Kidney epithelial cell (primary cell): ENCODE results near the gene ZNF708. TPM values are rescaled to one million over a fixed set of nuclear protein-coding genes. Genes with fewer than 3 reads are reported as not detected.
"Not testable (repeated sequence)": the region's sequence is repeated elsewhere in the genome, so short reads cannot be mapped to it uniquely, and the experiment has no call there.

ENCODE experiments used
- DNase-seq: peaks from one replicate; pipeline ENCODE4 v3.0.0-alpha.2; 2010; ENCODE audit warnings: low read depth
- H3K27me3 ChIP-seq: 2 replicates; pipeline ENCODE4 v1.6.0; 2011; ENCODE audit warnings: low read length; ENCODE audit not compliant: control insufficient read depth, insufficient read depth
- H3K36me3 ChIP-seq: 2 replicates; pipeline ENCODE4 v1.5.1; 2011; ENCODE audit warnings: low read length; ENCODE audit not compliant: control insufficient read depth, insufficient read depth
- H3K4me3 ChIP-seq: 2 replicates; pipeline ENCODE4 v1.5.1; 2011; ENCODE audit warnings: low read depth, mild to moderate bottlenecking, control low read depth, low read length
- total RNA-seq: library from RNA; depleted of rRNA; stranded (reverse); fragments of >200 nt; gene quantifications from 2 replicates; pipeline ENCODE4 v1.2.3, GENCODE V29; 2015
- TF ChIP-seq, protein P1 (sequence below): IDR thresholded peaks from 2 replicates; pipeline ENCODE4 v1.5.1; 2011; ENCODE audit warnings: mild to moderate bottlenecking, moderate library complexity, low read length, control low read depth, inconsistent platforms; ENCODE audit not compliant: insufficient read depth, poor library complexity, severe bottlenecking

ZNF708 gene
- 5.7 and 8.1 TPM in 2 replicates for total RNA-seq

DNA sequence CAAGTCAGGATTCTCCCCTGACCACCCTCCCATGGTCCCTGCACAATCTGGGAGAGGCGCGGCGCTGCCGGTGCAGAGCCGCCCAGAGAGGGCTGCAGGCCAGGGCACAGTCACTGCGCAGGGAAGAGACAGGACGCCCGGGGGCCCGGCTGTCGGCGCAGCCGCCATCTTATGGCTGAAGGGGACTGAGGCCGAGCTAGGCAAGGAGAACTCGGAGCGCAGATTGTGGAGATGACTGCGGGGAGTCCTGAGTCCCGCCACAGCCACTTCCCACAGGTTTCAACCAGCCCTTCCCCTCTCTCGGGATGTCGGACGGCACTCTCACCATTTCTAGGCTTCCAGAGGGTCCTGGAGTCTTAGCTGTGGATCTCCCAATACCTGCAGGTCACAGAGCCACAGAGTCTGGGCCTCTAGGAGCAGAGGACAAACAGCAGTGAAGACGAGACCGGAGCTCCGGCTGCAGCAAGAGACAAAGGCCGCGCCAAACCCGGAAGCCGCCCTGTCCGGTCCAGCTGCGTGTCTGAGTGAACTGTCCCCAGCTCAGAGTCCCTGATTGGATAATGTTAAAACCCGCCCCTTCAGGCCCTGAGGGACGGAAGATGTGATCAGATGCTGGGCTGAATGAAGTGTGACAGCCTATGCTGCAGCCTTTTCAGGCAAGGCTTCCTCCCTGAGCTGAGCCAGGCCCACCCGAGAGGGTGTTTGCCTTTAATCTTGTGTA is at the start of gene ZNF708:
TSS of gene ZNF708 (minus strand) at position 526 of the 721 bp plus-strand sequence. CDS start at position 328, 198 bp downstream.
- no peaks in the 10 kb centered on the region for H3K27me3 ChIP-seq
- H3K36me3 ChIP-seq: no peaks in the 10 kb centered on the region
- TF ChIP-seq, protein P1, sequence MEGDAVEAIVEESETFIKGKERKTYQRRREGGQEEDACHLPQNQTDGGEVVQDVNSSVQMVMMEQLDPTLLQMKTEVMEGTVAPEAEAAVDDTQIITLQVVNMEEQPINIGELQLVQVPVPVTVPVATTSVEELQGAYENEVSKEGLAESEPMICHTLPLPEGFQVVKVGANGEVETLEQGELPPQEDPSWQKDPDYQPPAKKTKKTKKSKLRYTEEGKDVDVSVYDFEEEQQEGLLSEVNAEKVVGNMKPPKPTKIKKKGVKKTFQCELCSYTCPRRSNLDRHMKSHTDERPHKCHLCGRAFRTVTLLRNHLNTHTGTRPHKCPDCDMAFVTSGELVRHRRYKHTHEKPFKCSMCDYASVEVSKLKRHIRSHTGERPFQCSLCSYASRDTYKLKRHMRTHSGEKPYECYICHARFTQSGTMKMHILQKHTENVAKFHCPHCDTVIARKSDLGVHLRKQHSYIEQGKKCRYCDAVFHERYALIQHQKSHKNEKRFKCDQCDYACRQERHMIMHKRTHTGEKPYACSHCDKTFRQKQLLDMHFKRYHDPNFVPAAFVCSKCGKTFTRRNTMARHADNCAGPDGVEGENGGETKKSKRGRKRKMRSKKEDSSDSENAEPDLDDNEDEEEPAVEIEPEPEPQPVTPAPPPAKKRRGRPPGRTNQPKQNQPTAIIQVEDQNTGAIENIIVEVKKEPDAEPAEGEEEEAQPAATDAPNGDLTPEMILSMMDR: no peak
- peak within 1 kb of the TSS; percentile 89 for H3K4me3 ChIP-seq
- DNase-seq: peak; percentile 79

DNA sequence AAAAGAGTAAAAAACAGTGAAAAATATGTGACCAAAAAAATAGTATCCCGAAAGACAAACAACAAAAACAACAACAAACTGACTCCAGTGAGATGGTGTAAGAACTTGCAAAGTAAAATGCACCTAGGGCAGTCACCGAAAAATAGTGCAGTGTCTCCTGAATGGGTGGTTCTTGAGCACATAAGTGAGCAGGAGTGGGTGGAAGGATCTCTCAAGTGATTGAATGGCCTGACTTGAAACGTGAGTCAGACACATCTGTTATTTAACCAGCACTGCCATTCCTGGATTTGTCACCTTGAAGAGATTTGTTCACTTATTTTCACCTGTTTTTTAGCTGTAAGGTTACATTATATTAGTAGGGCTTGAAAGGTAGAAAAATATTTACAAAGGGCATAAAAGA is 33.1 kb upstream of the ZNF708 start:
- Histone ChIP-seq H3K36me3 (peaks cover 2% of the 10 kb centered on the region), H3K27me3 (no peaks in the 10 kb centered on the region), H3K4me3 (no peak overlapping the region)
- DNase-seq: no peak
- TF ChIP-seq, protein P1: no peak

DNA sequence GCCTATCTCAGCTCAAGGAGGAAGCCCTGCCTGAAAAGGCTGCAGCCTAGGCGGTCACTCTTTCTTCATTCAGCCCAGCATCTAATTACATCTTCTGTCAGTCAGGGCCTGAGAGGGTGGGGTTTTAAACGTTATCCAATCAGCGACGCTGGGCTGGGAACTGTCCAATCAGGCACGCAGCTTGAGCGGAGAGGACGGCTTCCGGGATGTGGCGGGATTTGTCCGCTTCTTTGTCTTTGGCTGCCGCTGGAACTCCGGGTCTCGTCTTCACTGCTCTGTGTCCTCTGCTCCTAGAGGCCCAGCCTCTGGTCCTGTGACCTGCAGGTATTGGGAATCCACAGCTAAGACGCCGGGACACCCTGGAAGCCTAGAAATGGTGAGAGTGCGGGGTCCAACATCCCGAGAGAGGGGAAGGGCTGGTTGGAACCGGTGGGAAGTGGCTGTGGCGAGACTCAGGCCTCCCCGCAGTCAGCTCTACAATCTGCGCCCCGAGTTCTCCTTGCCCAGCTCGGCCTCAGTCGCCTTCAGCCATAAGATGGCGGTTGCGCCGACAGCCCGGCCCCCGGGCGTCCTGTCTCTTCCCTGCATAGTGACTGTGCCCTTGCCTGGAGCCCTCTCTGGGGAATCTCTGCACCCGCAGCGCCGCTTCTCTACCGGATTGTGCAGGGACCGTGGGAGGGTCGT is 29.7 kb upstream of the ZNF708 start, which contains the start of gene ZNF738:
TSS of gene ZNF738 (plus strand) at position 233 of the 684 bp plus-strand sequence. CDS start at position 374, 141 bp downstream.
- Histone ChIP-seq H3K36me3 (peaks cover 2% of the 10 kb centered on the region), H3K4me3 (peak within 1 kb of the TSS; percentile 80), H3K27me3 (no peaks in the 10 kb centered on the region)
- TF ChIP-seq, protein P1: no peak
- DNase-seq: peak; percentile 87

DNA sequence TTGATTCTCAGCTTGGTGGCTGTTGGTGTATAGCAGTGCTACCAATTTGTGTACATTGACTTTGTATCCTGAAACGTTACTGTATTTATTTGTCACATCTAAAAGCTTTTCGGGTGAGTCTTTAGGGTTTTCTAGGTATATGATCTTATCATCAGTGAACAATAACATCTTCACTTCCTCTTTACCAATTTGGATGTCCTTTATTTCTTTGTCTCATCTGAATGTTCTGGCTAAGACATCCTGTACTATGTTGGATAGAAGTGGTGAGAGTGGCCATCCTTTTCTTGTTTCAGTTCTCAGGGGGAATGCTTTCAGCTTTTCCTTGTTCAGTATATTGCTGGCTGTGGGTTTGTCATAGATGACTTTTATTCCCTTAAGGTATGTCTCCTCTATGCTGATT is 23.6 kb upstream of the ZNF708 start:
- H3K27me3 ChIP-seq: no peaks in the 10 kb centered on the region
- no peak for DNase-seq
- H3K36me3 ChIP-seq: no peaks in the 10 kb centered on the region
- TF ChIP-seq, protein P1: no peak
- H3K4me3 ChIP-seq: no peak overlapping the region

DNA sequence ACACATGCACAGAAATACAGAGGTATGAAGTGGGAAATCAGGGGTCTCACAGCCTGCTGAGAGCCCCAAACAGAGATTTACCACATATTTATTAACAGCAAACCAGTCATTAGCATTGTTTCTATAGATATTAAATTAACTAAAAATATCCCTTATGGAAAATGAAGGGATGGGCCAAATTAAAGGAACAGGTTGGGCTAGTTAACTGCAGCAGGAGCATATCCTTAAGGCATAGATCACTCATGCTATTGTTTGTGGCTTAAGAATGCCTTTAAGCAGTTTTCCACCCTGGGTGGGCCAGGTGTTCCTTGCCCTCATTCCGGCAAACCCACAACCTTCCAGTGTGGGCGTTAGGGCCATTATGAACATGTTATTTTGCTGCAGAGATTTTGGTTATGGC is 15.6 kb upstream of the ZNF708 start:
- not testable (repeated sequence) for H3K4me3 ChIP-seq, H3K27me3 ChIP-seq, H3K36me3 ChIP-seq, DNase-seq

DNA sequence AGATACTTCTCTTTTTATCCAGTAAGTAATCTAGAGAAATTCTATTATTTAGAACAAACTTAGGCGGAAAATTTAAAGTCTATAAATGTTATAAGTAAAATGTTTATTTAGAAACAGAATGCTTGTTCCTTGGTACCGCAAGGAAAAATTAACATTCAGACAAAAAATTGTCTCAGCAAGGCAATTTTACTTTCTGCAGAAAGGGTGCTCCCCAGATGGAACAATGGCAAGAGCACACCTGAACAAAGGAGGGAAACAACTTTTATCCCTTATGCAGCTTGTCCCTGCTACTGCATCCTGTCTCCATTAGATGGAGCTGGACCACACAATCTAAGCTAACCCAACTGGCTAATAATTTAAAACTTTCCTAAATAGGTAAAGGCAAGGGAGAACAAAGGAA is 6.5 kb upstream of the ZNF708 start:
- no peak for DNase-seq
- TF ChIP-seq, protein P1: no peak
- no peaks in the 10 kb centered on the region for H3K27me3 ChIP-seq
- H3K36me3 ChIP-seq: no peaks in the 10 kb centered on the region
- no peak overlapping the region for H3K4me3 ChIP-seq
